Fibroblast of mammary gland (primary cell): ENCODE data around the gene SRPRB.

Source experiments
- DNase-seq: peaks from one replicate; pipeline ENCODE4 v3.0.0-alpha.2; 2010; ENCODE audit warnings: low read depth
- H3K4me3 ChIP-seq: 2 replicates; pipeline ENCODE4 v1.5.1; 2011; ENCODE audit warnings: low read depth, mild to moderate bottlenecking, low read length, moderate library complexity; ENCODE audit not compliant: control insufficient read depth
- CTCF ChIP-seq: conservative IDR thresholded peaks from 2 replicates; pipeline ENCODE4 v1.5.1; 2011; ENCODE audit warnings: low read depth, low read length, inconsistent platforms; ENCODE audit not compliant: control insufficient read depth, insufficient read depth

Gene SRPRB

GRCh38 chr3:133832802-133833144, 27.2 kb downstream of the SRPRB start:
- TF ChIP-seq CTCF = no peak
- no peak for DNase-seq

GRCh38 chr3:133833267-133833666, 27.7 kb downstream of the SRPRB start:
- no peak for DNase-seq
- no peak for TF ChIP-seq CTCF
- no peak overlapping the region for H3K4me3 ChIP-seq

More at GRCh38 chr3:133832802-133833144, 27.2 kb downstream of the SRPRB start:
- no peak overlapping the region for H3K4me3 ChIP-seq

GRCh38 chr3:133833880-133834620, 28.4 kb downstream of the SRPRB start:
- no peak for DNase-seq
- no peak overlapping the region for H3K4me3 ChIP-seq
- TF ChIP-seq CTCF = no peak

- TF ChIP-seq CTCF = no peak
- DNase-seq = no peak
- H3K4me3 ChIP-seq = no peak overlapping the region
These were observed 29.2 kb downstream of the SRPRB start for GRCh38 chr3:133834621-133835417.

- TF ChIP-seq CTCF = no peak
- DNase-seq = no peak
- H3K4me3 ChIP-seq = no peak overlapping the region
These were observed 29.8 kb downstream of the SRPRB start for GRCh38 chr3:133835418-133835743.

GRCh38 chr3:133835961-133836360, 30.3 kb downstream of the SRPRB start:
- no peak for DNase-seq
- H3K4me3 ChIP-seq = no peak overlapping the region
- TF ChIP-seq CTCF = no peak
